HCT116 (cell line): ENCODE measurements around the gene ARHGAP20. TPM values are rescaled to one million over a fixed set of nuclear protein-coding genes. Genes with fewer than 3 reads are reported as not detected.

Experiments
- ATAC-seq: fragments of 200-7000 bp; cut with Tn5 transposase; 2 replicates; pipeline ENCODE4 v1.9.1; 2020; ENCODE audit warnings: mild to moderate bottlenecking, moderate library complexity
- BruUV-seq: library from RNA; stranded (reverse); fragments of 400-500 nt; replicated peaks from 2 replicates; lab custom pipeline; 2021; lab: Mats Ljungman, UMichigan
- CTCF ChIA-PET: fragments of 300-600 bp; sonication (Branson Sonifier 250); formaldehyde crosslinking; loops from one replicate; lab custom pipeline; 2021; ENCODE audit warnings: antibody characterized with exemption; lab: Charles Lee
- POLR2A ChIA-PET: fragments of 300-600, 350-600 bp; sonication (Branson Sonifier 250); formaldehyde crosslinking; loops from one replicate; lab custom pipeline; 2021; ENCODE audit warnings: antibody characterized with exemption; lab: Charles Lee
- RAD21 ChIA-PET, 2 experiments: fragments of 300-600 bp; sonication (Branson Sonifier 250); formaldehyde crosslinking; loops; one replicate each; lab custom pipeline; 2023; ENCODE audit warnings: low total read pairs in 2 of 2; ENCODE audit not compliant: uncharacterized antibody in 2 of 2, unreplicated experiment in 2 of 2, low non-redundant PET in 1 of 2; lab: Charles Lee
- DNase-seq: peaks from one replicate; pipeline ENCODE4 v3.0.0-alpha.2; 2010; ENCODE audit warnings: low read depth, low spot score
- H2AFZ ChIP-seq: fragments of 200-600 bp; shearing (Covaris generic), sonication (generic); 2 replicates; pipeline ENCODE4 v1.6.1; 2017; ENCODE audit warnings: low read depth, mixed run types, mixed read lengths, antibody characterized with exemption, low read length; ENCODE audit not compliant: poor library complexity, severe bottlenecking
- H3K27ac ChIP-seq: 2 replicates; pipeline ENCODE4 v1.5.1; 2012; ENCODE audit warnings: low read depth, low read length
- H3K27me3 ChIP-seq: fragments of 200-600 bp; sonication (generic); 2 replicates; pipeline ENCODE4 v1.6.1; 2016; ENCODE audit warnings: mixed run types, low read length, mixed read lengths; ENCODE audit not compliant: insufficient read depth
- H3K36me3 ChIP-seq, 2 experiments: fragments of 200-500 bp in 1 of 2; fragments of 200-600 bp in 1 of 2; sonication (Bioruptor generic) in 1 of 2; sonication (generic) in 1 of 2; 2 replicates each; pipeline versions ENCODE4 v1.5.1 to v1.6.1; 2014 to 2016; ENCODE audit warnings: low read length in 2 of 2, inconsistent platforms in 1 of 2, mixed read lengths in 1 of 2, mixed run types in 1 of 2; ENCODE audit not compliant: insufficient read depth in 2 of 2, control insufficient read depth in 1 of 2
- H3K4me1 ChIP-seq, 2 experiments: fragments of 200-600 bp in 1 of 2; sonication (generic) in 1 of 2; 2 replicates each; pipeline versions ENCODE4 v1.5.1 to v1.6.1; 2012 to 2017; ENCODE audit warnings: low read length in 2 of 2, inconsistent platforms in 1 of 2, mild to moderate bottlenecking in 1 of 2, mixed read lengths in 1 of 2, mixed run types in 1 of 2, moderate library complexity in 1 of 2; ENCODE audit not compliant: insufficient read depth in 2 of 2, control insufficient read depth in 1 of 2
- H3K4me2 ChIP-seq: fragments of 200-600 bp; sonication (generic); 2 replicates; pipeline ENCODE4 v1.6.1; 2017; ENCODE audit warnings: mixed run types, low read length, mixed read lengths
- H3K4me3 ChIP-seq, 2 experiments: fragments of 200-600 bp in 1 of 2; sonication (generic) in 1 of 2; replicated peaks in 1 of 2; 2 replicates each; pipeline ENCODE4 v1.5.1; 2011 to 2016; ENCODE audit warnings: low read length in 2 of 2, control low read depth in 1 of 2, low read depth in 1 of 2, mild to moderate bottlenecking in 1 of 2, mixed read lengths in 1 of 2, mixed run types in 1 of 2
- H3K79me2 ChIP-seq: fragments of 200-600 bp; sonication (generic); 2 replicates; pipeline ENCODE4 v1.6.1; 2017; ENCODE audit warnings: mild to moderate bottlenecking, mixed run types, low read length, moderate library complexity, mixed read lengths; ENCODE audit not compliant: insufficient read depth
- H3K9ac ChIP-seq: fragments of 200-600 bp; sonication (generic); 2 replicates; pipeline ENCODE4 v1.6.1; 2016; ENCODE audit warnings: low read length, mixed read lengths
- H3K9me2 ChIP-seq: fragments of 200-600 bp; sonication (generic), shearing (Covaris generic); 2 replicates; pipeline ENCODE4 v1.6.1; 2017; ENCODE audit warnings: mixed run types, mild to moderate bottlenecking, moderate library complexity; ENCODE audit not compliant: insufficient read depth
- H3K9me3 ChIP-seq, 2 experiments: fragments of 200-500 bp in 1 of 2; fragments of 200-600 bp in 1 of 2; sonication (Bioruptor generic) in 1 of 2; sonication (generic) in 1 of 2; 2 replicates each; pipeline ENCODE4 v1.6.1; 2014 to 2017; ENCODE audit warnings: low read length in 2 of 2, mixed read lengths in 2 of 2, inconsistent platforms in 1 of 2, low read depth in 1 of 2, mild to moderate bottlenecking in 1 of 2, mixed run types in 1 of 2, moderate library complexity in 1 of 2; ENCODE audit not compliant: control insufficient read depth in 1 of 2, insufficient read depth in 1 of 2
- H4K20me1 ChIP-seq: fragments of 200-600 bp; sonication (generic), shearing (Covaris generic); 2 replicates; pipeline ENCODE4 v1.6.1; 2017; ENCODE audit warnings: mixed run types, mild to moderate bottlenecking, moderate library complexity; ENCODE audit not compliant: insufficient read depth
- ATF3 ChIP-seq: IDR thresholded peaks from 2 replicates; pipeline ENCODE4 v1.6.1; 2012
- SP1 ChIP-seq: IDR thresholded peaks from 2 replicates; pipeline ENCODE4 v1.6.1; 2012; ENCODE audit warnings: low read depth
- SRF ChIP-seq: IDR thresholded peaks from 2 replicates; pipeline ENCODE4 v1.6.1; 2012; ENCODE audit warnings: low read depth
- YY1 ChIP-seq: IDR thresholded peaks from 2 replicates; pipeline ENCODE4 v1.6.1; 2011; ENCODE audit warnings: low read length, low read depth, moderate library complexity, mild to moderate bottlenecking; ENCODE audit not compliant: insufficient replicate concordance; ENCODE audit errors: extremely low read depth
- ZNF274 ChIP-seq: fragments of 200-500 bp; sonication (Bioruptor generic); IDR thresholded peaks from 2 replicates; pipeline ENCODE4 v1.6.1; 2014; ENCODE audit warnings: mild to moderate bottlenecking, low read depth, low read length, inconsistent platforms
- intact Hi-C: fragments of 100-400 bp; cut with micrococcal nuclease; formaldehyde crosslinking; loops from 2 replicates; pipeline ENCODE4 v1.10.0; 2022
- total RNA-seq: library from RNA; stranded (reverse); gene quantifications from one replicate; pipeline ENCODE4 v1.2.1, GENCODE V29; 2021; ENCODE audit not compliant: unreplicated experiment
- TF ChIP-seq, protein P1 (sequence below), 3 experiments: fragments of 200-600 bp in 1 of 3; sonication (generic) in 1 of 3; IDR thresholded peaks in 2 of 3; conservative IDR thresholded peaks in 1 of 3; 2 replicates each; pipeline ENCODE4 v1.5.1; 2012 to 2017; ENCODE audit warnings: low read depth in 2 of 3, low read length in 2 of 3, antibody characterized with exemption in 1 of 3, borderline replicate concordance in 1 of 3, control low read depth in 1 of 3, mild to moderate bottlenecking in 1 of 3, mixed read lengths in 1 of 3, mixed run types in 1 of 3, moderate library complexity in 1 of 3; ENCODE audit not compliant: insufficient read depth in 1 of 3

The ARHGAP20 gene
- total RNA-seq, 1 experiment from 2014 or later = not detected

GRCh38 chr11:110747531-110747930, 35.3 kb upstream of the ARHGAP20 start:
- Histone ChIP-seq H3K4me2 (no peak overlapping the region), H3K9me2 (no peaks in the 10 kb centered on the region), H4K20me1 (no peaks in the 10 kb centered on the region), H3K27ac (no peak overlapping the region), H3K9ac (no peak overlapping the region), H3K9me3 (no peaks in the 10 kb centered on the region), H3K4me1 (no peaks in the 10 kb centered on the region), H3K36me3 (no peaks in the 10 kb centered on the region), H3K27me3 (no peaks in the 10 kb centered on the region), H2AFZ (no peak overlapping the region), H3K79me2 (no peaks in the 10 kb centered on the region)
- ChIA-PET CTCF (no interaction called here), RAD21 (no interaction called here)
- no peak for ATAC-seq
- no TSS peak for BruUV-seq
- DNase-seq = no peak
- intact Hi-C loops = no loop called here
- TF ChIP-seq, protein P1, sequence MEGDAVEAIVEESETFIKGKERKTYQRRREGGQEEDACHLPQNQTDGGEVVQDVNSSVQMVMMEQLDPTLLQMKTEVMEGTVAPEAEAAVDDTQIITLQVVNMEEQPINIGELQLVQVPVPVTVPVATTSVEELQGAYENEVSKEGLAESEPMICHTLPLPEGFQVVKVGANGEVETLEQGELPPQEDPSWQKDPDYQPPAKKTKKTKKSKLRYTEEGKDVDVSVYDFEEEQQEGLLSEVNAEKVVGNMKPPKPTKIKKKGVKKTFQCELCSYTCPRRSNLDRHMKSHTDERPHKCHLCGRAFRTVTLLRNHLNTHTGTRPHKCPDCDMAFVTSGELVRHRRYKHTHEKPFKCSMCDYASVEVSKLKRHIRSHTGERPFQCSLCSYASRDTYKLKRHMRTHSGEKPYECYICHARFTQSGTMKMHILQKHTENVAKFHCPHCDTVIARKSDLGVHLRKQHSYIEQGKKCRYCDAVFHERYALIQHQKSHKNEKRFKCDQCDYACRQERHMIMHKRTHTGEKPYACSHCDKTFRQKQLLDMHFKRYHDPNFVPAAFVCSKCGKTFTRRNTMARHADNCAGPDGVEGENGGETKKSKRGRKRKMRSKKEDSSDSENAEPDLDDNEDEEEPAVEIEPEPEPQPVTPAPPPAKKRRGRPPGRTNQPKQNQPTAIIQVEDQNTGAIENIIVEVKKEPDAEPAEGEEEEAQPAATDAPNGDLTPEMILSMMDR (IDR thresholded peaks at IDR 0.05 in 2 of 3, conservative IDR thresholded peaks at IDR 0.05 in 1 of 3; ENCODE audit: borderline replicate concordance in 1 of 3, insufficient read depth in 1 of 3, low read depth in 2 of 3, low read length in 2 of 3) = no peak
- TF ChIP-seq YY1 = no peak
- TF ChIP-seq, all 23 proteins: peak for 0
- H3K4me3 ChIP-seq = no peak overlapping the region
- POLR2A ChIA-PET = no interaction called here

- no TSS peak for BruUV-seq
- Histone ChIP-seq H3K9me3 (no peaks in the 10 kb centered on the region), H3K27me3 (peaks cover 28% of the 10 kb centered on the region), H4K20me1 (no peaks in the 10 kb centered on the region), H3K4me3 (no peak overlapping the region), H3K4me2 (no peak overlapping the region), H3K9me2 (no peaks in the 10 kb centered on the region), H3K79me2 (no peaks in the 10 kb centered on the region), H3K36me3 (no peaks in the 10 kb centered on the region), H3K4me1 (no peaks in the 10 kb centered on the region), H2AFZ (no peak overlapping the region), H3K27ac (no peak overlapping the region), H3K9ac (no peak overlapping the region)
- no peak for DNase-seq
- ATAC-seq = no peak
- ChIA-PET POLR2A (no interaction called here), CTCF (no interaction called here), RAD21 (no interaction called here)
- intact Hi-C loops = no loop called here
- no peak for TF ChIP-seq SRF
- no peak for TF ChIP-seq ZNF274
- no peak for TF ChIP-seq SP1
- no peak for TF ChIP-seq ATF3
Observed at GRCh38 chr11:110738641-110739040, 26.4 kb upstream of the ARHGAP20 start.
